H1 (cell line): Measurements from ENCODE around the gene CSN1S1.

Experiments
- ATF2 ChIP-seq: IDR thresholded peaks from 2 replicates; pipeline ENCODE4 v1.6.1; 2012; ENCODE audit warnings: low read length, inconsistent platforms
- BCL11A ChIP-seq, 2 experiments: IDR thresholded peaks; one replicate each; pipeline ENCODE4 v1.6.1; 2011; ENCODE audit warnings: low read depth in 2 of 2, low read length in 2 of 2, mild to moderate bottlenecking in 2 of 2
- CTCF ChIP-seq, 3 experiments: IDR thresholded peaks; 1 replicate in 2 of 3; 2 replicates in 1 of 3; pipeline versions ENCODE4 v1.5.1 to v1.6.1; 2011; ENCODE audit warnings: low read length in 3 of 3, mild to moderate bottlenecking in 3 of 3, inconsistent platforms in 2 of 3, low read depth in 1 of 3, moderate library complexity in 1 of 3; ENCODE audit not compliant: insufficient read depth in 1 of 3; ENCODE audit errors: control extremely low read depth in 1 of 3
- HDAC6 ChIP-seq: IDR thresholded peaks from one replicate; pipeline ENCODE4 v1.7.1; 2012; ENCODE audit warnings: low read depth, mild to moderate bottlenecking, inconsistent platforms, low read length, moderate library complexity
- JUN ChIP-seq: IDR thresholded peaks from 2 replicates; pipeline ENCODE4 v1.6.1; 2011; ENCODE audit warnings: low read depth, mild to moderate bottlenecking, improper control_type of control experiment, low read length
- KDM1A ChIP-seq: fragments of 200-600, 300-600 bp; sonication (generic); IDR thresholded peaks from 2 replicates; pipeline ENCODE4 v1.7.1; 2016; ENCODE audit warnings: mild to moderate bottlenecking, low read length, borderline replicate concordance
- POLR2A ChIP-seq, 2 experiments: IDR thresholded peaks; 1 replicate in 1 of 2; 2 replicates in 1 of 2; pipeline ENCODE4 v1.6.1; 2011; ENCODE audit warnings: low read depth in 2 of 2, low read length in 2 of 2, mild to moderate bottlenecking in 2 of 2; ENCODE audit errors: control extremely low read depth in 1 of 2
- POLR2AphosphoS5 ChIP-seq: IDR thresholded peaks from 2 replicates; pipeline ENCODE4 v1.6.1; 2011; ENCODE audit warnings: low read depth, low read length
- SP1 ChIP-seq: IDR thresholded peaks from 2 replicates; pipeline ENCODE4 v1.6.1; 2011; ENCODE audit warnings: low read depth, low read length
- SRF ChIP-seq: IDR thresholded peaks from 2 replicates; pipeline ENCODE4 v1.6.1; 2011; ENCODE audit warnings: mild to moderate bottlenecking, low read depth, low read length, moderate library complexity
- SUZ12 ChIP-seq: fragments of 200-600 bp; sonication (generic); IDR thresholded peaks from 2 replicates; pipeline ENCODE4 v1.6.1; 2012; ENCODE audit warnings: mild to moderate bottlenecking, inconsistent platforms, low read length, moderate library complexity, mixed read lengths
- TAF1 ChIP-seq: IDR thresholded peaks from 2 replicates; pipeline ENCODE4 v1.6.1; 2011; ENCODE audit warnings: mild to moderate bottlenecking, low read depth, low read length

GRCh38 chr4:69994782-69995181 is 63.9 kb downstream of the CSN1S1 start:
- TF ChIP-seq ATF2, result no peak
- no peak for TF ChIP-seq SRF
- TF ChIP-seq POLR2A (IDR thresholded peaks at IDR 0.05; ENCODE audit: control extremely low read depth in 1 of 2, low read depth in 2 of 2, low read length in 2 of 2), result no peak
- TF ChIP-seq TAF1, result no peak
- TF ChIP-seq SP1, result no peak
- TF ChIP-seq CTCF (IDR thresholded peaks at IDR 0.05; ENCODE audit: control extremely low read depth in 1 of 3, insufficient read depth in 1 of 3, low read depth in 1 of 3, low read length in 3 of 3), result no peak
- TF ChIP-seq POLR2AphosphoS5, result no peak
- no peak for TF ChIP-seq BCL11A (IDR thresholded peaks at IDR 0.05; ENCODE audit: low read depth in 2 of 2, low read length in 2 of 2)
- no peak for TF ChIP-seq JUN
- no peak for TF ChIP-seq SUZ12
- TF ChIP-seq KDM1A, result no peak
- no peak for TF ChIP-seq HDAC6
